Mesendoderm (in vitro differentiated cells): ENCODE measurements around the gene HIF3A.

Experiments
- DNase-seq: peaks from one replicate; pipeline ENCODE4 v3.0.0; 2013
- H2AK5ac ChIP-seq: 2 replicates; pipeline ENCODE4 v1.6.1; 2013; ENCODE audit warnings: low read length, inconsistent platforms
- H2BK120ac ChIP-seq: 2 replicates; pipeline ENCODE4 v1.6.1; 2013; ENCODE audit warnings: low read depth, mild to moderate bottlenecking, low read length, moderate library complexity, mixed read lengths
- H2BK15ac ChIP-seq: replicated peaks from 2 replicates; pipeline ENCODE4 v1.6.1; 2013; ENCODE audit warnings: low read depth, mild to moderate bottlenecking, moderate library complexity
- H2BK5ac ChIP-seq: 2 replicates; pipeline ENCODE4 v1.6.1; 2013; ENCODE audit warnings: low read length, inconsistent platforms
- H3K18ac ChIP-seq: 2 replicates; pipeline ENCODE4 v1.6.1; 2013; ENCODE audit warnings: mild to moderate bottlenecking, low read length, mixed read lengths
- H3K23ac ChIP-seq: one replicate; pipeline ENCODE4 v1.6.1; 2013; ENCODE audit warnings: low read length
- H3K27ac ChIP-seq: 2 replicates; pipeline ENCODE4 v1.5.1; 2013; ENCODE audit warnings: low read depth, mild to moderate bottlenecking, inconsistent platforms, low read length, moderate library complexity
- H3K27me3 ChIP-seq: 2 replicates; pipeline ENCODE4 v1.6.1; 2013; ENCODE audit warnings: low read length, control low read depth, mild to moderate bottlenecking, inconsistent platforms; ENCODE audit not compliant: insufficient read depth, poor library complexity
- H3K36me3 ChIP-seq: 2 replicates; pipeline ENCODE4 v1.6.1; 2013; ENCODE audit warnings: low read length, inconsistent platforms; ENCODE audit not compliant: control insufficient read depth, insufficient read depth
- H3K4ac ChIP-seq: one replicate; pipeline ENCODE4 v1.6.1; 2013; ENCODE audit warnings: low read depth, mild to moderate bottlenecking, low read length, moderate library complexity
- H3K4me1 ChIP-seq: 2 replicates; pipeline ENCODE4 v1.6.1; 2013; ENCODE audit warnings: low read depth, low read length, inconsistent platforms; ENCODE audit not compliant: control insufficient read depth
- H3K4me2 ChIP-seq: 2 replicates; pipeline ENCODE4 v1.6.1; 2013; ENCODE audit warnings: low read length
- H3K4me3 ChIP-seq: 2 replicates; pipeline ENCODE4 v1.5.1; 2013; ENCODE audit warnings: mild to moderate bottlenecking, low read length
- H3K56ac ChIP-seq: one replicate; pipeline ENCODE4 v1.6.1; 2013; ENCODE audit warnings: low read length
- H3K79me1 ChIP-seq: 2 replicates; pipeline ENCODE4 v1.6.1; 2013; ENCODE audit warnings: low read length, inconsistent platforms
- H3K79me2 ChIP-seq: 2 replicates; pipeline ENCODE4 v1.6.1; 2013; ENCODE audit warnings: mild to moderate bottlenecking, low read length; ENCODE audit not compliant: control insufficient read depth, insufficient read depth
- H3K9ac ChIP-seq: 2 replicates; pipeline ENCODE4 v1.6.1; 2013; ENCODE audit warnings: low read length, inconsistent platforms
- H4K5ac ChIP-seq: one replicate; pipeline ENCODE4 v1.6.1; 2013; ENCODE audit warnings: low read length
- H4K8ac ChIP-seq: one replicate; pipeline ENCODE4 v1.6.1; 2013; ENCODE audit warnings: low read depth, mild to moderate bottlenecking, control low read depth, low read length, moderate library complexity
- WGBS: extraction: QIAGEN DNeasy Blood & Tissue Kit; methylation state at CpG from one replicate; pipeline ENCODE4 v1.1.7; 2013; ENCODE audit warnings: low lambda C conversion rate, missing lambda C conversion rate; ENCODE audit not compliant: insufficient coverage; ENCODE audit errors: extremely low coverage; 5-methylcytosine and 5-hydroxymethylcytosine counted together

The HIF3A gene

DNA sequence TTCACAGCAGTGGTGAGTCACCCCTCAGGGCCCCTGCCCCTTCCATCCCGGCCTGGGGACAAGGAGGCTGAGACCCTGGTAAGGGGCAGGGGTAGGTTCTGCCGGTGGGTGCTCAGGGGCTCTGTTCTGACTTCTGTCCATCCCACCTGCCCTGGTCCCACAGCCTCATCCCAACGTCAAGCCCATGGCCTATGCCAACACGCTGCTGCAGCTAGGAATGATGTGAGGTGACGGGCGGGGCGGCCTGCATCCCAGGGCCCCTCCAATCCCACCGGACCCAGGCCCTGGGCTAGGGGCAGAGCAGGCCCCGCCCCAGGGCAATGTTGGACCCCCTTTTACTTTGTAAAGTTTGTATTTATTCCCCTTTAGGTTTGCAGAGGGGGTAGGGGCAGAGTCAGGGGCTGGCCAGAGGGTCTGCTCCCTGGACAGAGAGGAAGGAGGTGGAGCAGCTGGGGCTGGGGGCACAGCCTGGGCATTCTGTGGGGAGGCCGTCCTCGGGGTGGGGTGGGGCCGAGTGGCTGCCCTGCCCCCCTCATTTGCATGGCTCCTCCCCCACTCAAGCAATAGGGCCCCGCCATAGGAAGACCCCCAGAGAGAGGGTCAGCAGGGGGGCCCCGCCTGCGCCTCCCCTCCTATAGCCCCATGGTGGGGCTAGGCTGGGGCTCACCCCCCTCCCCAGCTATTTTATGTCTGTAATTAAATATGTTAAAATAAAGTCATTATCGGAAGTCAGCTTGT is 93.4 kb downstream of the HIF3A start:
- Histone ChIP-seq H2BK15ac (no peak overlapping the region), H3K18ac (no peak overlapping the region), H3K9ac (no peak overlapping the region), H4K5ac (no peak overlapping the region), H3K79me2 (no peaks in the 10 kb centered on the region), H2BK120ac (no peak overlapping the region), H3K4me1 (no peaks in the 10 kb centered on the region), H2AK5ac (no peak overlapping the region), H2BK5ac (no peak overlapping the region), H3K4ac (no peak overlapping the region), H3K79me1 (no peaks in the 10 kb centered on the region), H3K23ac (no peak overlapping the region), H3K27ac (no peak overlapping the region), H4K8ac (no peak overlapping the region), H3K27me3 (no peaks in the 10 kb centered on the region), H3K36me3 (peaks cover 13% of the 10 kb centered on the region), H3K4me3 (no peak overlapping the region), H3K56ac (no peak overlapping the region), H3K4me2 (no peak overlapping the region)
- DNase-seq = no peak
- no CpG with 5 or more reads among the region's 16 CpGs for WGBS

DNA sequence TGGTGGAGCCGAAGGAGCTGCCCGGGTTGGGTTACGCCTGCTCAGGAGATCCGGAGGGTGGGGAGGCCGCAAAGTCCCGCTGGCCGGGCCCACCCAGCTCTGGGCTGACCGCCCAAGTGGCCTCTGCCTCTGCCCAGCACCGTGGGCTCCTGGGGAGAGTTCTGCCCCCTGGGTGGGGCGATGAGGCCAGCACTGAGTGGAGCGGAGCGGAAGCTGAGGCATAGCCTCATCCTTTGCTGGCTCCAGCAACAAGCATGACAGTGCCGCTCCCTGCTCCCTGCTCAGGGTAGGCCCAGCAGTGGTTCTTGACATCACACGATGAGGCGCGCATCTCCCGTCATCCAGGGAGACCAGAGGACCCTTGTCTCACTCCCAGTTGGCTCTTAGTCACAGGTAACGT is 94.0 kb downstream of the HIF3A start:
- H3K9ac ChIP-seq = no peak overlapping the region
- no peak overlapping the region for H3K18ac ChIP-seq
- no peaks in the 10 kb centered on the region for H3K79me1 ChIP-seq
- no peak overlapping the region for H2BK120ac ChIP-seq
- H2BK15ac ChIP-seq = no peak overlapping the region
- no peak overlapping the region for H3K27ac ChIP-seq
- DNase-seq = no peak
- no peak overlapping the region for H3K4me2 ChIP-seq
- no peak overlapping the region for H3K23ac ChIP-seq
- H2AK5ac ChIP-seq = no peak overlapping the region
- H4K5ac ChIP-seq = no peak overlapping the region
- no peak overlapping the region for H2BK5ac ChIP-seq
- no peaks in the 10 kb centered on the region for H3K4me1 ChIP-seq
- no peak overlapping the region for H3K56ac ChIP-seq
- peaks cover 13% of the 10 kb centered on the region for H3K36me3 ChIP-seq
- no peak overlapping the region for H4K8ac ChIP-seq
- no peaks in the 10 kb centered on the region for H3K79me2 ChIP-seq
- H3K4ac ChIP-seq = no peak overlapping the region
- no peak overlapping the region for H3K4me3 ChIP-seq
- no CpG with 5 or more reads among the region's 18 CpGs for WGBS
- H3K27me3 ChIP-seq = no peaks in the 10 kb centered on the region

DNA sequence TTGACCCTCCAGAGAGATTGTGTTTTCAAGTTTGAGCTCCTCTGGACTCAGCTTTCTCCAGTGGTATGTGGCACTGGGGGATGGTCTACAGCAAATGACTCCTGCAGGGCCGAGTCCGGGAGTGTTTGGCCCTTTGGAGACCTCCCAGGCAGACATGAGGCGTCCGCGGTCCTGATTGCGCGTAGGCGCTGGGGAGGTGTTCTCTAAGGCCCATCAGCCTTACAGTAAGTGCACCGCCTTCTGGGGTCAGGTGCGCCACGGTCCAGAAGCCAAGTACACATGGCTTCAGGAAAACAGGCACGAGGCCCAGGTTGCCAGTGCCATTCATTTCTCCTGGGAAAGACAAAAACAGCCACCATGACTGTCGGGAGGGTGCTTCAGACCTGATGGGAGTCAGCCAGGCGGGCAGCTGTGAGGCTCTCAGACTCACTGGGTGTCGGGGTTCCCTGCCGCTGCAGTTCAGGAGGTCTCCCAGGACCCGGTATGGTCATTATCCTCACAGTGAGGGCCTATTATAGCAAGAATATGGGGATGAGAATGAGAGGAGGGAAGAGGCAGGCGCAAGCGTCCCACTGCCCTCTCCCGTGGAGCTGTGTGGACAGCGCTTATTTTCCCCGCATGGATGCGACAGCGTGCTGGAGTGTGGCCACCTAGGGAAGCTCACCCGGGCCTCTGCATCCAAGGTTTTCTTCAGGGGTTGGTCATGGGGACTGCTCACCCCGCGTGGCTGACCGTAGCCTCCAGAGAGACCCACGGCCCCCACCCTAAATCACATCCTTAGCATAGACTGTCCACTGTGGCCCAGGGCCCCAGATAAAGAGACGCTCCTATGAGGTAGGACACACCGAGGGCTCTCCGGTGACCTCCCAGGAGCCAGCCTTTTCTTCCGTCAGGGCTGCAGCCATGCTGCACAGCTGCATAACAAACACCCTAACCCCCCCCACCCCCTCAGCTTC is 94.7 kb downstream of the HIF3A start:
- H3K4me1 ChIP-seq = no peaks in the 10 kb centered on the region
- H2AK5ac ChIP-seq = no peak overlapping the region
- H2BK5ac ChIP-seq = no peak overlapping the region
- no peak overlapping the region for H3K23ac ChIP-seq
- no peak for DNase-seq
- H3K4me3 ChIP-seq = no peak overlapping the region
- H3K4me2 ChIP-seq = no peak overlapping the region
- no peak overlapping the region for H2BK120ac ChIP-seq
- H3K18ac ChIP-seq = no peak overlapping the region
- H3K9ac ChIP-seq = no peak overlapping the region
- H3K36me3 ChIP-seq = peaks cover 13% of the 10 kb centered on the region
- H3K56ac ChIP-seq = no peak overlapping the region
- H4K8ac ChIP-seq = no peak overlapping the region
- no peak overlapping the region for H4K5ac ChIP-seq
- no peaks in the 10 kb centered on the region for H3K79me1 ChIP-seq
- H3K4ac ChIP-seq = no peak overlapping the region
- no CpG with 5 or more reads among the region's 33 CpGs for WGBS
- H3K27ac ChIP-seq = no peak overlapping the region
- no peak overlapping the region for H2BK15ac ChIP-seq
- no peaks in the 10 kb centered on the region for H3K79me2 ChIP-seq
- H3K27me3 ChIP-seq = no peaks in the 10 kb centered on the region

DNA sequence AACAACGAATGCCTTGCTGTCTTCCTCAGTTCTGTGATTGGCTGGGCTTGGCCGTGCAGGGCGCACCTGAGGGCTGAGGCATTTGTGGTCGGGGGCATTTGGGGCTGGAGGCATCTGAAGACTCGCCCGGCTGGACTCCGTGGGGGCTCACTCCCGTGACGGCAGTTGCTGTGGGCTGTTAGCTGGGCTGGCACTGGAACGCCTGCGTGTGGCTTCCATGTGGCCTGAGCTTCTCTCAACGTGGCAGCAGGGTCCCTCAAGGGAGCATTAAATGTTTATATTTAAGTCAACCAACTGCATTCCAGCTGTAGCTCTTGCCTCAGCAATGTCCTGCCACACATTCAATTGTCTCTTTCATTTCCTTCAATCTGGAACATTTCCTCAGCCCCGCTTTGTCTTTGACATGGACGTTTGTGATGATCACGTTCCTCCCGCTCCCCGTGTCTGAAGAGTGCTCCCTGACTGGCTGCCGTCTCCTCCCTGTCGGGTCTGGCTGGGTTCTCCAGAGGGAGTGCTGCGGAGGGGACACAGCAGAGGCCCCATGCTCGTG is 95.5 kb downstream of the HIF3A start:
- DNase-seq = no peak
- H2BK15ac ChIP-seq = no peak overlapping the region
- H4K8ac ChIP-seq = no peak overlapping the region
- H3K27ac ChIP-seq = no peak overlapping the region
- no peak overlapping the region for H4K5ac ChIP-seq
- no peaks in the 10 kb centered on the region for H3K4me1 ChIP-seq
- H3K79me1 ChIP-seq = no peaks in the 10 kb centered on the region
- no peak overlapping the region for H3K4ac ChIP-seq
- H2BK120ac ChIP-seq = no peak overlapping the region
- no peak overlapping the region for H2AK5ac ChIP-seq
- peaks cover 10% of the 10 kb centered on the region for H3K36me3 ChIP-seq
- H3K4me2 ChIP-seq = no peak overlapping the region
- no peak overlapping the region for H3K56ac ChIP-seq
- no peak overlapping the region for H3K9ac ChIP-seq
- H3K27me3 ChIP-seq = no peaks in the 10 kb centered on the region
- H3K79me2 ChIP-seq = no peaks in the 10 kb centered on the region
- H2BK5ac ChIP-seq = no peak overlapping the region
- no peak overlapping the region for H3K23ac ChIP-seq
- no CpG with 5 or more reads among the region's 21 CpGs for whole genome bisulfite sequencing
- no peak overlapping the region for H3K4me3 ChIP-seq
- H3K18ac ChIP-seq = no peak overlapping the region

DNA sequence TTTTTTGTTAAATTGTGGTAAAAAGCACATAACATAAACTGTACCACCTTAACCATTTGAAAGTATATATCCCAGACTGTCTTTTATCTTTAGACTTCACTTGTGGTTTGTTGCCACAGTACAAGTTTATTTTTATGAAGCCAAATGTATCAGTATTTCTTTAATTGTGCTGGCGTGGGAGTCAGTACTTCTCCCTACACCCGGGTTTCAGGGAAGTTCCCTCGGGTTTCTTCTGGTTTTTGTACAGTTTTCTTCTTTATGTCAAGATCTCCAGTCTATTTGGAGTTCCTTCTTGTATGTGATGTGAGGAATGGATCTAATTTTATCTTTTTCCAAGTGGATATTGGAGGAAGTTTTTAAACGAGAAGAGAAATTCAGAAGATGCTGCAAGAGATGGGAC is 96.0 kb downstream of the HIF3A start:
- peaks cover 10% of the 10 kb centered on the region for H3K36me3 ChIP-seq

More for the DNA sequence above, 96.0 kb downstream of the HIF3A start:
- Histone ChIP-seq H3K56ac (no peak overlapping the region), H3K23ac (no peak overlapping the region), H3K27ac (no peak overlapping the region), H3K79me2 (no peaks in the 10 kb centered on the region), H2BK15ac (no peak overlapping the region), H3K4me2 (no peak overlapping the region), H2BK5ac (no peak overlapping the region), H4K5ac (no peak overlapping the region), H3K18ac (no peak overlapping the region), H2BK120ac (no peak overlapping the region), H3K27me3 (no peaks in the 10 kb centered on the region), H2AK5ac (no peak overlapping the region), H3K4me1 (no peaks in the 10 kb centered on the region), H3K4ac (no peak overlapping the region), H3K79me1 (no peaks in the 10 kb centered on the region), H4K8ac (no peak overlapping the region), H3K4me3 (no peak overlapping the region), H3K9ac (no peak overlapping the region)
- no peak for DNase-seq
- no CpG with 5 or more reads among the region's 4 CpGs for WGBS
